Measurements from ENCODE around the gene ZBTB16.

The ZBTB16 gene

GRCh38 chr11:114132944-114133394 lies 73.5 kb downstream of the ZBTB16 start:
- no peak for DNase-seq

GRCh38 chr11:114133548-114134329 lies 74.2 kb downstream of the ZBTB16 start:
- DNase-seq, result no peak

GRCh38 chr11:114134870-114135269 lies 75.4 kb downstream of the ZBTB16 start:
- no peak for DNase-seq

- no peak for DNase-seq
Measured at GRCh38 chr11:114135737-114136151, 76.2 kb downstream of the ZBTB16 start.

GRCh38 chr11:114136686-114137640 lies 77.5 kb downstream of the ZBTB16 start:
- DNase-seq, result no peak

- no peak for DNase-seq
Measured at GRCh38 chr11:114137838-114138237, 78.3 kb downstream of the ZBTB16 start.

GRCh38 chr11:114138411-114138810 lies 78.9 kb downstream of the ZBTB16 start:
- DNase-seq, result no peak

- no peak for DNase-seq
Measured at GRCh38 chr11:114140826-114141225, 81.3 kb downstream of the ZBTB16 start.

- DNase-seq, result no peak
Measured at GRCh38 chr11:114141863-114142580, 82.5 kb downstream of the ZBTB16 start.

GRCh38 chr11:114142707-114143106 lies 83.2 kb downstream of the ZBTB16 start:
- no peak for DNase-seq

GRCh38 chr11:114145166-114145775 lies 85.8 kb downstream of the ZBTB16 start:
- DNase-seq, result no peak

GRCh38 chr11:114147375-114148012 lies 88.0 kb downstream of the ZBTB16 start:
- DNase-seq, result no peak

- DNase-seq, result no peak
Measured at GRCh38 chr11:114148013-114148382, 88.5 kb downstream of the ZBTB16 start.

GRCh38 chr11:114149689-114150407 lies 90.3 kb downstream of the ZBTB16 start:
- DNase-seq, result no peak

- no peak for DNase-seq
Measured at GRCh38 chr11:114150671-114151070, 91.2 kb downstream of the ZBTB16 start.

GRCh38 chr11:114151631-114152030 lies 92.1 kb downstream of the ZBTB16 start:
- DNase-seq, result no peak

- no peak for DNase-seq
Measured at GRCh38 chr11:114152162-114152561, 92.7 kb downstream of the ZBTB16 start.

- no peak for DNase-seq
Measured at GRCh38 chr11:114152785-114153184, 93.3 kb downstream of the ZBTB16 start.

GRCh38 chr11:114153224-114153623 lies 93.7 kb downstream of the ZBTB16 start:
- DNase-seq, result no peak

GRCh38 chr11:114154271-114155047 lies 94.9 kb downstream of the ZBTB16 start:
- no peak for DNase-seq

GRCh38 chr11:114155116-114155515 lies 95.6 kb downstream of the ZBTB16 start:
- no peak for DNase-seq
